ENCODE measurements around the gene COL12A1. TPM values are rescaled to one million over a fixed set of nuclear protein-coding genes. Genes with fewer than 3 reads are reported as not detected.

The COL12A1 gene
- total RNA-seq, 6 experiments from 2014 or later, result 1.1 to 4.4 (median 3.0) TPM

DNA sequence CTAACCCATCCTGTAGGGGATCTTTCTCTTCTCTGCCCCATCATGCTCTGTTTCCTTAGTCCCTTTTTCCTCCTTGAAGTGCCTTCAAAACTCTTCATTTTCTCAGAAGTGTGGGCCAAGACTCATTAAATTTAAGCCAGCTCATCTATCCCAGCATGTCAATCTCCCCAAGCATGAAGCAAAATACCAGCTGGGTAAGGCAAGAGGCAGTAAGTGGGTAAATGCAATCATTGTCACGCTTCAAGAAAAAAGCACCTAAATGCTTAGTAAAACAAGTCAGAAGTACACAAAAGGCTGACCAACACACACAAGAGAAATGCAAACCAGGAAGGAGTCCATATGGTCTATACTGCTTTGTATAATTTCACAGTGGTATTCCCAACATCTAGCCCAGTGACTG lies 61.5 kb downstream of the COL12A1 start:
- 68% methylated on average over 1 of the region's 1 CpG for WGBS (ENCODE audit: insufficient coverage, low coverage, low lambda C conversion rate, missing lambda C conversion rate)
- no peak for DNase-seq
- TF ChIP-seq, protein P1, sequence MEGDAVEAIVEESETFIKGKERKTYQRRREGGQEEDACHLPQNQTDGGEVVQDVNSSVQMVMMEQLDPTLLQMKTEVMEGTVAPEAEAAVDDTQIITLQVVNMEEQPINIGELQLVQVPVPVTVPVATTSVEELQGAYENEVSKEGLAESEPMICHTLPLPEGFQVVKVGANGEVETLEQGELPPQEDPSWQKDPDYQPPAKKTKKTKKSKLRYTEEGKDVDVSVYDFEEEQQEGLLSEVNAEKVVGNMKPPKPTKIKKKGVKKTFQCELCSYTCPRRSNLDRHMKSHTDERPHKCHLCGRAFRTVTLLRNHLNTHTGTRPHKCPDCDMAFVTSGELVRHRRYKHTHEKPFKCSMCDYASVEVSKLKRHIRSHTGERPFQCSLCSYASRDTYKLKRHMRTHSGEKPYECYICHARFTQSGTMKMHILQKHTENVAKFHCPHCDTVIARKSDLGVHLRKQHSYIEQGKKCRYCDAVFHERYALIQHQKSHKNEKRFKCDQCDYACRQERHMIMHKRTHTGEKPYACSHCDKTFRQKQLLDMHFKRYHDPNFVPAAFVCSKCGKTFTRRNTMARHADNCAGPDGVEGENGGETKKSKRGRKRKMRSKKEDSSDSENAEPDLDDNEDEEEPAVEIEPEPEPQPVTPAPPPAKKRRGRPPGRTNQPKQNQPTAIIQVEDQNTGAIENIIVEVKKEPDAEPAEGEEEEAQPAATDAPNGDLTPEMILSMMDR (IDR thresholded peaks at IDR 0.05), result no peak
- no peak for TF ChIP-seq POLR2A (IDR thresholded peaks at IDR 0.05)
- no peak for ATAC-seq
- Histone ChIP-seq H3K4me1 (no peaks in the 10 kb centered on the region), H3K27me3 (no peaks in the 10 kb centered on the region), H3K4me3 (no peak overlapping the region), H3K9me3 (no peaks in the 10 kb centered on the region), H3K36me3 (no peaks in the 10 kb centered on the region), H3K27ac (no peak overlapping the region)
- intact Hi-C loops (cut with DNase I), result no loop called here

DNA sequence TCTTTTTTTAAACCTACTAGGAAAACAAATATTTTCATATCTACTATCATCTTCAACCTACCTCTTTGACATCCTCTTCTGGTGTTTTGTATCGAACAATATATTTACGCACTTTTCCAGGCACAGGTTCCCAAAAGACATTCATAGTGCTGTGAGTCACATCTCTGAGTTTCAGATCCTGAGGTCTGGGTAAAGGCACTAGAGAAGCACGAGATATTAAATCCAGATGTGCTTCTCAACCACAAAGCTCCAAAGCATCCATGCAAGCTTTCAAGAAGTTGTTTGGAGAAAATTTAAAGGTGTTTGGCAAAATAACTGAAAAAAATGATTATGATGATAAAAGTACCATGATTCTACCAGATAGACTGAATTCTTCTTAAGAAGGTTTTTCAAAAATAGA lies 62.7 kb downstream of the COL12A1 start:
- no peak for DNase-seq
- no peaks in the 10 kb centered on the region for H3K4me1 ChIP-seq
- 70% methylated on average over 3 of the region's 3 CpGs for WGBS (ENCODE audit: insufficient coverage, low coverage, low lambda C conversion rate, missing lambda C conversion rate)
- H3K27me3 ChIP-seq, result no peaks in the 10 kb centered on the region
- intact Hi-C loops (cut with DNase I), result no loop called here
- H3K9me3 ChIP-seq, result no peaks in the 10 kb centered on the region
- H3K36me3 ChIP-seq, result no peaks in the 10 kb centered on the region
- H3K4me3 ChIP-seq, result no peak overlapping the region
- no peak for TF ChIP-seq POLR2A (IDR thresholded peaks at IDR 0.05)
- TF ChIP-seq, protein P1 (IDR thresholded peaks at IDR 0.05), result no peak
- no peak overlapping the region for H3K27ac ChIP-seq
- no peak for ATAC-seq

DNA sequence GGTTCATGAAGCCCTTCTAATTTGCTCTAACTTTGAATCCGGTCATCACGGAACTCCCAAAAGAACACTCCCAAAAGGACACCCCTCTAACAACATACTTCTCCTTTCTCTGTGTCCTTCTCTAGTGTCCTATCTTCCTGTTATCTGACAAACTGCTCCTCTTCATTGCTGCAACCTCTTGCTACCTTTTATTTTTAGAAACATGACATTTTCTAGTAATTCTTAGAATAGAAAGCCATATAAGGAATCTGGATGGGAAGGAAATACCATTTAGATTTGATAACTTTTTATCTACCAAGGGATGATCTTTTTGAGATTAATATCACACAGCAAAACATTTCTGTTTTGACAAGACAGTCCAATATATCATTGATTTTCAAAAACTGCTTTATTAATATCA lies 63.1 kb downstream of the COL12A1 start:
- no peaks in the 10 kb centered on the region for H3K27me3 ChIP-seq
- no peaks in the 10 kb centered on the region for H3K4me1 ChIP-seq
- no peaks in the 10 kb centered on the region for H3K36me3 ChIP-seq
- DNase-seq (no peak), ATAC-seq (no peak)
- WGBS (ENCODE audit: insufficient coverage, low coverage, low lambda C conversion rate, missing lambda C conversion rate), result 67% methylated on average over 2 of the region's 2 CpGs
- no peaks in the 10 kb centered on the region for H3K9me3 ChIP-seq
- no peak overlapping the region for H3K4me3 ChIP-seq
- no peak overlapping the region for H3K27ac ChIP-seq
- intact Hi-C loops (cut with DNase I), result no loop called here
- no peak for TF ChIP-seq POLR2A (IDR thresholded peaks at IDR 0.05)
- TF ChIP-seq, protein P1 (IDR thresholded peaks at IDR 0.05), result no peak

DNA sequence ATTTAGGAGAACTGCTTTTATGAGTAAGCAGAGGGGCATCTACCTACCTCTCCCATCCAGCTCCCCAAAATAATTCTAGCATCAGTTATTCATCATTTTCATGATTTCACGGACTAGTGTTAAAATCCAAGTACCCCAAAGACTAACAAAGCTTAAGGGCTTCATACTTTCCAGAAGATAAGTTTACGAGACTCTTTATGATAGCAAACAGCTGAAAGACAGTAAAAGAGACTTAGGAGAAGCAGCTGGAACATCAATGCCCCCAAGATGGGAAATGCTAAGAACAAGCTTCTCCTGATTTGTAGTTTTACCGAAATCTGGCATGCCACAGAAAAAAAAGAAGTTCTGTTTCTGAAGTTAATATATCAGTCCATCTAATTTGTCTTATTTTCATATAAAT lies 70.0 kb downstream of the COL12A1 start:
- 21% methylated on average over 3 of the region's 3 CpGs for WGBS (ENCODE audit: insufficient coverage, low coverage, low lambda C conversion rate, missing lambda C conversion rate)
- Histone ChIP-seq H3K27me3 (no peaks in the 10 kb centered on the region), H3K27ac (no peak overlapping the region), H3K4me3 (no peak overlapping the region), H3K4me1 (no peaks in the 10 kb centered on the region), H3K9me3 (no peaks in the 10 kb centered on the region), H3K36me3 (no peaks in the 10 kb centered on the region)
- no peak for TF ChIP-seq POLR2A (IDR thresholded peaks at IDR 0.05)
- TF ChIP-seq, protein P1 (IDR thresholded peaks at IDR 0.05), result no peak
- ATAC-seq (no peak), DNase-seq (no peak)
- intact Hi-C loops (cut with DNase I), result no loop called here

DNA sequence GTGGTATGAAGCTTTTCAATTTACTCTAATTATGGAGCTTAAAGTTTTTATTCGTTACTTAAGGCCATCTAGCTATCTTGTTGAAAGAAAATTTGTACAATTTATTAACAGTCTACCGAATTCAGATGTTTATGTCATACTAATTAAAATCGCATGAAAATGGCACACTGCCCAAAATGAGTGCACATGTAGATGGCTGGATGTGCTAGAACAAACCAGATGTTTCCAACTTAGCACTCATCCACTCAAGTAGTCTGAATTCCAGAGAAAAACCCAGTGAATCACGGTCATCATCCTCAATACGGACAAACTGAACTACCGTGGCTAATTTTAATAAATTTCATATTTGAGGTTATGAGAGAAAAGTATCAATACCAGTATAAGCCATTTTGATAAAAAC lies 70.4 kb downstream of the COL12A1 start:
- 42% methylated on average over 6 of the region's 6 CpGs for WGBS (ENCODE audit: insufficient coverage, low coverage, low lambda C conversion rate, missing lambda C conversion rate)
- DNase-seq (no peak), ATAC-seq (no peak)
- TF ChIP-seq, protein P1 (IDR thresholded peaks at IDR 0.05), result no peak
- no peak for TF ChIP-seq POLR2A (IDR thresholded peaks at IDR 0.05)
- H3K27ac ChIP-seq, result no peak overlapping the region
- H3K36me3 ChIP-seq, result no peaks in the 10 kb centered on the region
- no peaks in the 10 kb centered on the region for H3K4me1 ChIP-seq
- no peak overlapping the region for H3K4me3 ChIP-seq
- no peaks in the 10 kb centered on the region for H3K27me3 ChIP-seq
- no peaks in the 10 kb centered on the region for H3K9me3 ChIP-seq
- intact Hi-C loops (cut with DNase I), result no loop called here

All from right lobe of liver (tissue), 6 donors.